ENCODE measurements around the gene SERF1B. TPM values are rescaled to one million over a fixed set of nuclear protein-coding genes. Genes with fewer than 3 reads are reported as not detected.
A peak's percentile ranks its signal among the peaks of the same experiment; 100 is the strongest.
"Not testable (repeated sequence)": the region's sequence is repeated elsewhere in the genome, so short reads cannot be mapped to it uniquely, and the experiment has no call there.

Gene SERF1B
- total RNA-seq, 1 experiment from 2014 or later = 52.0 TPM

- CTCF ChIA-PET = not testable (repeated sequence)
Measured at GRCh38 chr5:70049790-70050142, 24.7 kb downstream of the SERF1B start.

DNA sequence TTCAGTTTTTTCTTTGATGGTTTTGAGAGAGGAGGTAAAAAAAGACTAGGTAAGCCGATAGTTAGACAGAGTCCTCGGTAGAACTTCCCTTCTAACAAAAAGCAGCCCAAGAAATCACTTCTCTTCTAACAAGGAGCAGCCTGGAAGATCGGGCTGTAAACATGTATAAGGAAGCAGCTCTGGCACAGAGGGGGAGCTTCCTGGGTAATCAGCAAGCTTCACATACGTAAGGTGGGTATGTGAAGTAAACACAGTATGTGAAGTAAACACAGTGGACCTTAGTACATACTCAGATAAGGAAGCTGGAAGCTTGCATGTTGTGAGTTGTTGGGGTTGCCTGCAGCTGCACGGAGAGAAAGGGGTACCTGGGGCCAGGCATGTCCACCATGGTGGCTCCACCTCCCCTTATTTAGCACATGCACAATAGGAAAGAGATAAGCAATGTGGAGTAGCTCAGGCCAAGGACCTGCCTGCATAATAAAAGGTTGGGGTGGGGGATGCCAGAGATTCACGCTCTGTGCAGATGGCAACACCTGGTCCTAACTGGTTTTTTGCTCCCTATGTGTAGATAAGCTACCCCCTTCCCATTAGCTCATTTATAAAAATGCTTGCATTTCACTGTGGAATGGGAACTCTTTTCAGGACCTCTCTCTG, 31.4 kb downstream of the SERF1B start:
- H3K9me2 ChIP-seq (replicated peaks; ENCODE audit: low read length); H3K27me3 ChIP-seq (ENCODE audit: low read length); H3K4me3 ChIP-seq (ENCODE audit: low read length); H3K27ac ChIP-seq (ENCODE audit: low read length); BruUV-seq (replicated peaks); CTCF ChIA-PET; H3K9ac ChIP-seq (ENCODE audit: low read length); H4K20me1 ChIP-seq (ENCODE audit: low read length); H3K9me3 ChIP-seq (ENCODE audit: low read length); POLR2A ChIA-PET (ENCODE audit: unreplicated experiment); ATAC-seq; DNase-seq; H3F3A ChIP-seq (ENCODE audit: low read length, unreplicated experiment); H3K4me2 ChIP-seq (ENCODE audit: low read length); H3K4me1 ChIP-seq (ENCODE audit: insufficient read depth, low read length); H3K79me2 ChIP-seq (ENCODE audit: low read length); H2AFZ ChIP-seq (ENCODE audit: low read length); intact Hi-C loops (cut with micrococcal nuclease); H3K36me3 ChIP-seq (ENCODE audit: low read depth, low read length): not testable (repeated sequence)

More at GRCh38 chr5:70049790-70050142, 24.7 kb downstream of the SERF1B start:
- H3K9me2 ChIP-seq (replicated peaks; ENCODE audit: low read length); H3K4me1 ChIP-seq (ENCODE audit: insufficient read depth, low read length); H3K27me3 ChIP-seq (ENCODE audit: low read length); H3K79me2 ChIP-seq (ENCODE audit: low read length); H3K9ac ChIP-seq (ENCODE audit: low read length); H2AFZ ChIP-seq (ENCODE audit: low read length); H3K36me3 ChIP-seq (ENCODE audit: low read depth, low read length); H3K9me3 ChIP-seq (ENCODE audit: low read length); H3K27ac ChIP-seq (ENCODE audit: low read length); H4K20me1 ChIP-seq (ENCODE audit: low read length); DNase-seq; POLR2A ChIA-PET (ENCODE audit: unreplicated experiment); H3K4me2 ChIP-seq (ENCODE audit: low read length); H3F3A ChIP-seq (ENCODE audit: low read length, unreplicated experiment); H3K4me3 ChIP-seq (ENCODE audit: low read length); intact Hi-C loops (cut with micrococcal nuclease): not testable (repeated sequence)
- BruUV-seq (replicated peaks) = TSS peak; percentile 77
- ATAC-seq = peak; percentile 35

GRCh38 chr5:70057140-70057539, 32.1 kb downstream of the SERF1B start:
- H3K4me2 ChIP-seq (ENCODE audit: low read length); POLR2A ChIA-PET (ENCODE audit: unreplicated experiment); H2AFZ ChIP-seq (ENCODE audit: low read length); BruUV-seq (replicated peaks); intact Hi-C loops (cut with micrococcal nuclease); H4K20me1 ChIP-seq (ENCODE audit: low read length); H3K4me3 ChIP-seq (ENCODE audit: low read length); ATAC-seq; H3K36me3 ChIP-seq (ENCODE audit: low read depth, low read length); H3K9ac ChIP-seq (ENCODE audit: low read length); H3K4me1 ChIP-seq (ENCODE audit: insufficient read depth, low read length); DNase-seq; H3K27me3 ChIP-seq (ENCODE audit: low read length); H3K9me2 ChIP-seq (replicated peaks; ENCODE audit: low read length); CTCF ChIA-PET; H3K79me2 ChIP-seq (ENCODE audit: low read length); H3K27ac ChIP-seq (ENCODE audit: low read length); H3K9me3 ChIP-seq (ENCODE audit: low read length); H3F3A ChIP-seq (ENCODE audit: low read length, unreplicated experiment): not testable (repeated sequence)

- H4K20me1 ChIP-seq (ENCODE audit: low read length); H3K9me2 ChIP-seq (replicated peaks; ENCODE audit: low read length); H3F3A ChIP-seq (ENCODE audit: low read length, unreplicated experiment); ATAC-seq; H3K79me2 ChIP-seq (ENCODE audit: low read length); H3K4me2 ChIP-seq (ENCODE audit: low read length); DNase-seq; H2AFZ ChIP-seq (ENCODE audit: low read length); H3K9me3 ChIP-seq (ENCODE audit: low read length); CTCF ChIA-PET; H3K4me1 ChIP-seq (ENCODE audit: insufficient read depth, low read length); H3K4me3 ChIP-seq (ENCODE audit: low read length); intact Hi-C loops (cut with micrococcal nuclease); BruUV-seq (replicated peaks); H3K27me3 ChIP-seq (ENCODE audit: low read length); H3K27ac ChIP-seq (ENCODE audit: low read length); H3K36me3 ChIP-seq (ENCODE audit: low read depth, low read length); H3K9ac ChIP-seq (ENCODE audit: low read length); POLR2A ChIA-PET (ENCODE audit: unreplicated experiment): not testable (repeated sequence)
Measured at GRCh38 chr5:70077632-70078031, 52.6 kb downstream of the SERF1B start.

DNA sequence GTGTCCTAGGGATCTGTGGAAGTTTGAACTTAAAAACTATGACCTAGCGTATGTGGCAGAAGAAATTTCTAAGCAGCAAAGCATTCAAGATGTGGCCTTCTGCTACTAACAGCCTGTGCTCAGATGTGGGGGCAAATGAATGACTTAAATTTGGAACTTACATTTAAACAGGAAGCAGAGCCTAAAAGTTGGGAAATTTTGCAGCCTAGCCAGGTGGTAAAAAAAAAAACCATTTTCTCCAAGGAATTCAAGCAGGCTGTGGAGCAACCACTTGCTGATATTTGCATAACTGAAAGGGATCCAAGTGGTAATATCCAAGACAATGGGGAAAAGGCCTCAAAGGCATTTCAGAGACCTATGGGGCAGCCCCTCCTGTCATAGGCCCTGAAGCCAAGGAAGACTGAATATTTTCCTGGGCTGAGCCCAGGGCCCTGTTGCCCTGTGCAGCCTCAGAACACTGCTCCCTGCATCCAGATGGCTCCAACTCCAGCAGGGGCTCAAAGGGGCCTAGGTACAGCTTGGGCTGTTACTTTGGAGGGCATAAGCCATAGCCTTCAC, 63.9 kb downstream of the SERF1B start:
- H3K9me2 ChIP-seq (replicated peaks; ENCODE audit: low read length); BruUV-seq (replicated peaks); H3K9me3 ChIP-seq (ENCODE audit: low read length); H3K9ac ChIP-seq (ENCODE audit: low read length); H3K36me3 ChIP-seq (ENCODE audit: low read depth, low read length); H4K20me1 ChIP-seq (ENCODE audit: low read length); intact Hi-C loops (cut with micrococcal nuclease); H3F3A ChIP-seq (ENCODE audit: low read length, unreplicated experiment); ATAC-seq; H2AFZ ChIP-seq (ENCODE audit: low read length); CTCF ChIA-PET; H3K27me3 ChIP-seq (ENCODE audit: low read length); H3K79me2 ChIP-seq (ENCODE audit: low read length); POLR2A ChIA-PET (ENCODE audit: unreplicated experiment); H3K4me3 ChIP-seq (ENCODE audit: low read length); H3K4me2 ChIP-seq (ENCODE audit: low read length); H3K4me1 ChIP-seq (ENCODE audit: insufficient read depth, low read length); H3K27ac ChIP-seq (ENCODE audit: low read length); DNase-seq: not testable (repeated sequence)

DNA sequence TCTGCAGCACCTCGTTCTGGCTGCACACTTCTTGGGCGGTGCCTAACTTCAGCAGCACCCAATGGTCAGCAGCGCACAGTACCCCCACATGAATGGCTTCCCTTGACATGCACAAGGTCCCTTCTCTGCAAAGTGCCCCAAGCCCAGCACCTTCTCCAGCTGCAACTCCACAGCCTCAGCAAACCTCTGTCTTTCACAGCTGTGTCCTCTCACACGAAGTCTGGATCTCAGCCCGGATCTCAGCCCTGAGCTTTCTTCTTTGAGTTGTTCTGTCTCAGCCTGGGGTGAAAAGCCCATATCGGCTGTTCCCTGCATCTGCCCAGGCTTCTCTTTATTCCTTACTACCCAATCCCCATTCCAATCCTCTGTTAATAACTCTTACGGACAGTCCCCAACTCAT, 66.7 kb downstream of the SERF1B start:
- H3K27me3 ChIP-seq (ENCODE audit: low read length); H3K4me1 ChIP-seq (ENCODE audit: insufficient read depth, low read length); H3K9ac ChIP-seq (ENCODE audit: low read length); H3F3A ChIP-seq (ENCODE audit: low read length, unreplicated experiment); DNase-seq; intact Hi-C loops (cut with micrococcal nuclease); H3K79me2 ChIP-seq (ENCODE audit: low read length); H3K9me3 ChIP-seq (ENCODE audit: low read length); H2AFZ ChIP-seq (ENCODE audit: low read length); H3K36me3 ChIP-seq (ENCODE audit: low read depth, low read length); H4K20me1 ChIP-seq (ENCODE audit: low read length); CTCF ChIA-PET; H3K9me2 ChIP-seq (replicated peaks; ENCODE audit: low read length); H3K27ac ChIP-seq (ENCODE audit: low read length); H3K4me3 ChIP-seq (ENCODE audit: low read length); ATAC-seq; BruUV-seq (replicated peaks); POLR2A ChIA-PET (ENCODE audit: unreplicated experiment); H3K4me2 ChIP-seq (ENCODE audit: low read length): not testable (repeated sequence)

All from PC-3 (cell line).